OCI-LY7 (cell line): Measurements from ENCODE around the gene CCNI.

Experiments
- CTCF ChIP-seq: fragments of 200-600 bp; sonication (generic); conservative IDR thresholded peaks from 2 replicates; pipeline ENCODE4 v1.5.1; 2014; ENCODE audit warnings: mild to moderate bottlenecking, antibody characterized with exemption, low read length, moderate library complexity, mixed read lengths
- EZH2phosphoT487 ChIP-seq: fragments of 200-600 bp; sonication (generic); IDR thresholded peaks from 2 replicates; pipeline ENCODE4 v1.6.1; 2018; ENCODE audit warnings: low read depth, borderline replicate concordance, mild to moderate bottlenecking, mixed run types, antibody characterized with exemption, low read length, moderate library complexity, mixed read lengths

GRCh38 chr4:77001907-77002306, 73.9 kb downstream of the CCNI start:
- TF ChIP-seq CTCF: no peak
- no peak for TF ChIP-seq EZH2phosphoT487
